ENCODE data around the gene HNRNPD.
"Not testable (repeated sequence)": the region's sequence is repeated elsewhere in the genome, so short reads cannot be mapped to it uniquely, and the experiment has no call there.

HNRNPD gene, protein sequence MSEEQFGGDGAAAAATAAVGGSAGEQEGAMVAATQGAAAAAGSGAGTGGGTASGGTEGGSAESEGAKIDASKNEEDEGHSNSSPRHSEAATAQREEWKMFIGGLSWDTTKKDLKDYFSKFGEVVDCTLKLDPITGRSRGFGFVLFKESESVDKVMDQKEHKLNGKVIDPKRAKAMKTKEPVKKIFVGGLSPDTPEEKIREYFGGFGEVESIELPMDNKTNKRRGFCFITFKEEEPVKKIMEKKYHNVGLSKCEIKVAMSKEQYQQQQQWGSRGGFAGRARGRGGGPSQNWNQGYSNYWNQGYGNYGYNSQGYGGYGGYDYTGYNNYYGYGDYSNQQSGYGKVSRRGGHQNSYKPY

DNA sequence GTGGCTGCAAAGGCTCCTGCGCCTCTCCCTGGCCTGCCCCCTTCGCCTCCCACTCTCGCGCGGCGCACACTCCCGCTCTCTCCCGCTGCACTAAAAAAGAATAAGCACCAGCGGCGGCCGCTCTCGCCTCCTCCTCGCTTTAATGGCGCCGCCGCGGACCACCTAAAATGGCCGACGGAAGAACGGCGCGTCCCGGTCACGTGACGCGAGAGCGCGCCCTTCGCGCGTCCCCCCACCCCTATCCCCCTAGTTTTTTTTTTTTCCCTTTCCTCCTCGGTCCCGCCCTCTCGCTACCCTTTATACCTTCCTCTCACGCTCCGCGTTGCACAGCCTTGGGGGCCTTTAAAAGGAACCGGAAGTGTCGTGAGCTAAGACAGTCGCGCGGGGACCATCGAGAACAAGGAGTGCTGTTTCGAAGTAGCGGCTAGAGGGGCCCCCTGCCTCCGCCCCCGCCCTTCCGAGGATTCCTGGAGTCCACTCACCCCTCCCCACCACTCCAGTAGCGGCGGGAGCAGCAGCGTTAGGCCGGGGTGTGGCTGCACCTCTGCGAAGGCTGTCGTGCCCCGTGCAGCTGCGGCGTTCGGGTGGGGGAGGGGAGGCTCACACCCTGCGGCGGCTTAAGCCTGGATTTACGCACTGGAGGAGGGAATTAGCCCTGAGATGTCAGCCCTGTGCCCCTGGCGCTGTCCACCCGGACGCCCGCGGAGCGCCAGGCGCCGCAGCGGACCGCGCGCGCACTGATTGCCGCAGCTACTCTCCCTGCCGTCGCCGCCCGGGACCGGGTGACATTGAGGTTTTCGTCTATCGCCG, at the start of gene HNRNPD:
TSS of gene HNRNPD (minus strand) at position 176 of the 810 bp plus-strand sequence. CDS start 313 bp downstream, outside the sequence.
- peak; percentile 97 for DNase-seq

DNA sequence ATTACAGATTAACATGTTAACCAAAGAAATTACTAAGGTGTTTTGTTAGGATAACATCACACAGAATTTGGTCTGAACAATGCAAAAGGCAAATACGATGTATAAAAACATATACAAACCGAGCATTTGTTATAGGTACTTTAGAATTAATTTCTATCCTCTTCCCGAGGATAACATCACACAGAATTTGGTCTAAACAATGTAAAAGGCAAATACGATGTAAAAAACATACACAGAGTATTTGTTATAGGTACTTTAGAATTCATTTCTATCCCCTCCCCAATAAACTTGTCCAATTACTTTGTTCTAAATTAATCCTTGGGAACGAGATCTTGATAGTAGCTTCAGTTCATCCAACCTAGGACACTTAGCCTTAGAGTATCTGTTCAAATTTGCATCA, 48.8 kb upstream of the HNRNPD start:
- no peak for DNase-seq

DNA sequence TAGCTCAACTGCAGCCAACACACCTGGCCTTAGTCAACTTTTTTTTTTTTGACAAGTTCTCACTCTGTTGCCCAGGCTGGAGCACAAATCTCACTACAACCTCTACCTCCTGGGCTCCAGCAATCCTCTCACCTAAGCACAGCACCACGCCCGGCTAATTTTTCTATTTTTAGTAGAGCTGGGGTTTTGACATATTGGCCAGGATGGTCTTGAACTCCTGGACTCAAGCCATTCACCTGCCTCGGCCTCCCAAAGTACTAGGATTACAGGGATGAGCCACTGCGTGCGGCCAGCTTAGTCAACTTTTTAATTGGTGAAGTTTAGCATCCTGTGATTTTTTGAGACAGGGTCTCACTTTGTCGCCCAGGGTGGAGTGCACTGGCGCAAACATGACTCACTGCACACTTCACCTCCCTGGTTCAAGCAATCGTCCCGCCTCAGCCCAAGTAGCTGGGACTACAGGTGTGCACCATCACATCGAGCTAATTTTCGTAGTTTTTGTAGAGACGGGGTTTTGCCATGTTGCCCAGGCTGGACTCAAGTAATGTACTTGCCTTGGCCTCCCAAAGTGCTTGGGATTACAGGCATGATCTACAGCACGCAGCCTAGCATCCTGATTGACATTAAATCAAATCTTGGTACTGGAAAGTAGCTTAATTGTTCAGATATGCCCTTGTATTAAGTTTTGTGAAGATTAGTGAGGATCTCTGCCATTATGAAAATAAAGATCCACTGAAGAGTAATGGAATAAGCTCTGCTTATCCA, 48.2 kb upstream of the HNRNPD start:
- no peak for DNase-seq

- no peak for DNase-seq
Measured at GRCh38 chr4:82419451-82419850, 45.7 kb upstream of the HNRNPD start.

GRCh38 chr4:82415922-82416365, 42.2 kb upstream of the HNRNPD start:
- no peak for DNase-seq

DNA sequence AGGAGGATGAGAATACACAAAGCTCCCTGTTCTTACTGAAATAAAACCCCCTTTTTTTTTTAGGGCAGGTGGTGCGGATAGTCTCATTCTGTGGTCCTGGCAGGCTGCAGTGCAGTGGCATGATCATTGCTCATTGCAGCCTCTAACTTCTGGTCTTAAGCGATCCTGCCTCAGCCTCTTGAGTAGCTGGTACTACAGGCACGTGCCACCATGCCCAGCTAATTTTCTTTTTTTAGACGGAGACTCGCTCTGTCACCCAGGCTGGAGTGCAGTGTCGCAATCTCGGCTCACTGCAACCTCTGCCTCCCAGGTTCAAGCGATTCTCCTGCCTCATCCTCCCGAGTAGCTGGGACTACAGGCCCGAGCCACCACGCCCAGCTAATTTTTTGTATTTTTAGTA, 41.3 kb upstream of the HNRNPD start:
- DNase-seq, result not testable (repeated sequence)

- no peak for DNase-seq
Measured at GRCh38 chr4:82403725-82404124, 29.9 kb upstream of the HNRNPD start.

DNA sequence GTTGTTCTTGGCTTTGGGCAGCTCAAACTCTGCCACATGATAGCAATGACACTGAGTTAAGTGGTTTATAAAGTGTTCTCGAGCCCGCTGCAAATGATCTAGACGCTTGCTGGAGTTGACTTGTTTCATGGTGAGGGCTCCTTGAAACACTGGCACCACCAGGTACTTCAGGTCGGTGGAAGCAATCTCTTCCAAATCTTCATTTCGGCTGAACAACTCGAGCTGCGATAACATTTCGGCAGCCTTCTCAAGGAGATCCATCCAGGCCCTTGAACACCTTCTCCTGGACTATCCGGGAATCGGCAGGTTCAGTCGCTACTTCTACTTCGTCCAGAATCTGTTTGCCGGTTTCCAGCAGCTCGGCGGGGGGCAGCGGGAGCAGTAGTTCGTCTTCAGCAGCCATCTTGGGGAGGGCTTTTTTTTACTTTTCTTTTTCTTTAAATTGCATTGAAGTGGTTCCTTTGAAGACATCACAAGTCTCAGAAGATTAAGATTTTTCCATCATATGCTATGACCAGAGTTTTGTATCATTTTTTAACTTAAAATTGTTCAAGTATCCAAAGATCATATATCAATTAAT, 28.5 kb upstream of the HNRNPD start:
- no peak for DNase-seq

- DNase-seq, result no peak
Measured at GRCh38 chr4:82401600-82401999, 27.8 kb upstream of the HNRNPD start.

DNA sequence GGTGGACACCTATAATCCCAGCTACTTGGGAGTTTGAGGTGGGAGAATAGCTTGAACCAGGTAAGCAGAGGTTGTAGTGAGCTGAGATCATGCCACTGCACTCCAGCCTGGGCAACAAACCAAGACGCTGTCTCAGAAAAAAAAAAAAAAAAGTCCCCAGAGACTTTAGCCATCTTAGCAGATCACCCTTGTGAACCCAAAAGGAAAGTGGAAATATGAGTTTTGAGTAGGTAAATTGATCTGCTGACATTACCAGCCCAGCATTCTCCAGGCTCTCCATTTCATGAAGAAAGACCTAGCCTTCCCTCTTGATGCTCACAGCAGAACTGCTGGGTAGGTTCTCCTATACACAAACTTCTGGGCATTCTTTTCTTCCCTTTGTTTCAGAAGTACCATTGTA, 24.5 kb upstream of the HNRNPD start:
- DNase-seq, result no peak

- DNase-seq, result no peak
Measured at GRCh38 chr4:82397527-82397926, 23.7 kb upstream of the HNRNPD start.

DNA sequence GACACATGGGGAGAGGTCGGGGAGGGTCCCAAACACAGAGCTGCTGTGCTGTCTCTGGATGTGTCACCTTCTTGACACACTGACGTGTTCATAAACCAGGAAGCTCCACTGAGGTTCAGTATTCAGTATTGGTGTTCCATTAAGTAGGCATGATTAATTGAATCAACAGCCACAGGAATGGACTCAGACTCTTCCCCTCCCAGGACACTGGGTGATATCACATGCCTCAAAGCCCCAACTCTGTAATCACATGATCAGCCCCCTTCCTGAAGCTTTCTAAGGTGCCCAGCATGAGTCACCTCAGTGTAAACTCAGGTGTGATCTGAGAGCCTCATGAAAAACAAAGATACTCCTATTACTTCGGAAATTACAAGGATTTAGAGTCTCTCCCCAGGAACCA, 21.1 kb upstream of the HNRNPD start:
- DNase-seq, result no peak

DNA sequence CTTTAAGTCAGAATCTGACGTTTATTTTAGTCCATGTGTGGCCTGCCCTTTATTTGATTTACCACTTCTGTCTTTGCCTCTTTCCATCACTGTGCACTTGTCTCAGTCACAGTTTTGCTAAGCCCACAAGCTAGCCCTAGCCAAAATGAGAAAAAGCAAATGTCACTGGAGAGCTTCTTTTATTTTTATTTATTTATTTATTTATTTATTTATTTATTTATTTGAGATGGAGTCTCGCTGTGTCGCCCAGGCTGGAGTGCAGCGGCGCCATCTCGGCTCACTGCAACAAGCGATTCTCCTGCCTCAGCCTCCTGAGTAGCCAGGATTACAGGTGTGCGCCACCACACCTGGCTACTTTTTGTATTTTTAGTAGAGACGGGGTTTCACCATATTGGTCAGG, 16.3 kb upstream of the HNRNPD start:
- DNase-seq, result not testable (repeated sequence)

- no peak for DNase-seq
Measured at GRCh38 chr4:82388405-82388804, 14.6 kb upstream of the HNRNPD start.

- not testable (repeated sequence) for DNase-seq
Measured at GRCh38 chr4:82386312-82386711, 12.5 kb upstream of the HNRNPD start.

DNA sequence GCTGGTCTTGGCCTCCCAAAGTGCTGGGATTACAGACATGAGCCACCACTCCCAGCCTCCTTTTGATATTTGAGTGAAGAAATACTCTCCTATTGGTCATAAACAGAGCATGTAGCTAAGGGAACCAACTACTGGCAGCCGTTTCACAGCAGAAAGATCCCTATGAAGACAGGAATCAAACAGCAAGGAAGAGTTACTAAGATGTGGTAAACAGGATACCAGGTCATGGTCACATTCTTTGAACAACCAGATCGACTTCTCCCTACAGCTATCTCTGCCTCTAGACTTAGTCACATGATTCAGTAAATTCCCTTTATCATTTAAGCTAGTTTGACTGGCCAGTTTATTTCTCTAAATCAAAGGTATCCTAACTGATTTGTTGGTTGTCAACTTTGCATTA, 9.0 kb upstream of the HNRNPD start:
- no peak for DNase-seq

GRCh38 chr4:82381661-82382296, 8.0 kb upstream of the HNRNPD start:
- DNase-seq, result no peak

GRCh38 chr4:82381235-82381634, 7.4 kb upstream of the HNRNPD start:
- DNase-seq, result no peak

DNA sequence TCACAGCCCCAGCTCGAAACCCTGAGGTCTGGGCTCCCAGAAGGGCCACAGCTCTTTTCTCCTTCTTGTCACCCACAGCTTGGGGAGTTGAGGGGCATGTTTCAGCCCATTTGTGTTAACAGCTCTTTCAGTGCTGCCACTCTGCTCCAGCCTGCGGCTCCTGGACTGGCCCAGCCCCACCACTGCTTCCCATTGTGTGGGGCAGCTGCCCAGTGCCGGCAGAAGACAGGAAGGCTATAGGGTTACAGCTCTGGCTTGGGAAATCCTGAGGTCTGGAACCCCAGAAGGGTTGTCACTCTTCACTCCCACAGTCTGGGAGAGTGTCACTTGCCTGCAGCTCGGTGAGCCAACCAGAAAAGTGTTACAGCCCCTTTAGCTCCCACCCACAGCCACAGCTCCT, 7.0 kb upstream of the HNRNPD start:
- DNase-seq, result no peak

GRCh38 chr4:82380344-82380743, 6.6 kb upstream of the HNRNPD start:
- DNase-seq, result no peak

- no peak for DNase-seq
Measured at GRCh38 chr4:82376109-82376508, 2.3 kb upstream of the HNRNPD start.

DNA sequence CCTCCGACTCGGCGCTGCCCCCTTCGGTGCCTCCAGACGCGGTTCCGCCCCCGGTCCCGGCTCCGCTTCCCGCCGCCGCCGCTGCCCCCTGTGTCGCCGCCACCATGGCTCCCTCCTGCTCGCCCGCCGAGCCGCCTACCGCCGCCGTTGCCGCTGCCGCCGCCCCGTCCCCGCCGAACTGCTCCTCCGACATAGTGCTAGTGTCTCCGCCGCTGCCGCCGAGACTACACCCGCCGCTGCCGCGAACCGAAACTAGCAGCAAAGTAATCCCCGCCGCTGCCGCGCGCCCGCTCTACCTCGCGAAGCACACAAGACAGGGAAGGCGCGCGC, 340 bp downstream of the HNRNPD start:
- DNase-seq, result no peak

Measured in CD4-positive, alpha-beta T cell treated with Interleukin-4 for 1 hour (primary cell).